Tibial nerve (tissue), 4 donors: ENCODE data around the gene BRSK1.

Experiments
- CTCF ChIP-seq, 5 experiments: fragments of 200-600 bp in 3 of 5; fragments of 450-650 bp in 2 of 5; sonication (generic) in 3 of 5; IDR thresholded peaks; one replicate each; pipeline ENCODE4 v1.5.1; 2016 to 2019; ENCODE audit warnings: antibody characterized with exemption in 5 of 5, mild to moderate bottlenecking in 3 of 5, moderate library complexity in 2 of 5
- EP300 ChIP-seq, 2 donors: sonication (generic); formaldehyde crosslinking; IDR thresholded peaks; one replicate each; pipeline ENCODE4 v1.6.1; 2017; ENCODE audit warnings: antibody characterized with exemption in 2 of 2, mild to moderate bottlenecking in 1 of 2
- POLR2A ChIP-seq, 2 donors: fragments of 450-650 bp; IDR thresholded peaks; one replicate each; pipeline ENCODE4 v1.6.1; 2017; ENCODE audit warnings: antibody characterized with exemption in 2 of 2, mild to moderate bottlenecking in 2 of 2, moderate library complexity in 2 of 2

DNA sequence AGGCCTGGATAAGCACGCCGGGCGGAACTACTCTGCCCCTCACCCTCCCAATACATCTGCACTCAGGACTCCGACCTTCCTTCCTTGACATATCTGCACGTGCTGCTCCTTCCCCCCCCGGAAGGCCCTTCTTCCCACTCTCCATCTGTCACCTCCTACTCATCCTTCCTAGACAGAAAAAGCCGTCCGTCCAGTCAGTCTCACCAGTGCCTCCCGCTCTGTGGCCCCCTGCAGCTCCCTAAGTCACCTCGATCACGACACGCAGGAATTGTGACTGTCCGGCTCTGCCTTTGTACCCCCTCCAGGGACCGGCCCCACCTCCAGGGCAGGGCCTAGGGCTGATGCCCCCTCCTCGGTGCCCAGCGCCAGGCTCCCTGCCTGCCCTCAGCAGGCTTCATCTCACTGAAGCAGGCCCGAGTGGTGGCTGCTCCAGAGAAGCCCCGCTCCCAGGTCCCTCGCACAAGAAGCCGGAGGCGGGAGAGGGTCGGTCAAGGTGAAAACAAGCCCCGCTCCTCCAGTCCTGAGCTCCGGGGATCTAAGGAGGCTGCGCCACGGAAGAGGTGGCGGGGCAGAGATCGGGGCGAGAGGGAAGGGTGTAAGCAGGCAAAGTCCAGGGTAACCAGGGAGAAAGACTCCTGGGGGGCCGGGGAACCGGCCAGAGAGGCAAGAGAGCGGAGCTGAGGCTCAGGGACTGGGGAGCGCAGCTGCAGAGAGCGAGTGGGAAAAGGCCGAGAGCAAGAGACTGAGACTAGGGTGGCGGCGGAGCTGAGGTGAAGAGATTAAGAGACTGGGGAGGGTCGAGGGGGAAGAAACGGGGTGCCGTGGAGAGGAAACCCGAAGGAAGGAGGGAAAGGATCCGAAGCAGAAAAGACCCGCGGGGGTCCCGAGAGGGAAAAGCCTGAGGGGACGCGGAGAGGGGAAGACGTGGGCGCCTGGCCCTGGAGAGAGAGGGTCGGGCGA, 26.1 kb upstream of the BRSK1 start:
- TF ChIP-seq POLR2A (IDR thresholded peaks at IDR 0.05) (no peak), CTCF (IDR thresholded peaks at IDR 0.05) (no peak), EP300 (IDR thresholded peaks at IDR 0.05) (no peak)
